ENCODE measurements around the gene ABTB2. TPM values are rescaled to one million over a fixed set of nuclear protein-coding genes. Genes with fewer than 3 reads are reported as not detected.
A peak's percentile ranks its signal among the peaks of the same experiment; 100 is the strongest.

The ABTB2 gene
- total RNA-seq, 6 donors from 2014 or later = 1.4 to 6.8 (median 4.7) TPM

DNA sequence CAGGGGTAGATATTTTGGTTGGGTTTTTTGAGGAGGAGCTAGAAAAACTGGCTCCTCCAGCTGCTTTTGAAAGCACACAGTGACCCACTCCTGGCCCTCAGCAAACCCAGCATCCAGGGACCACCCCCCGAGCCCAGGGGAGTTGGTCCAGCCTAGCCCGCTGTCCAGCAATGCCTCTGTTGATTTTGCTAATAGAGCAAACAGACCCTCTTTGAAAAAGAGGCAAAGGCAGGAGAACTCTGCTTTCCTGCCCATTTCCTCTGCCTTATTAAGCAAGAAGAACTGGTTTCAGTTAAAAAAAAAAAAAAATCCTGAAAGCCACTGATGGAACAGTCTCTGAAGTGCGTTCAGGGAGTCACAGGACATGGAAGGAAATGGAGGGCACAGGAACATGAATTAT lies 25.3 kb downstream of the ABTB2 start:
- ATAC-seq (ENCODE audit: low FRiP score in 2 of 2) = no peak
- H3K27ac ChIP-seq = no peak overlapping the region
- no peaks in the 10 kb centered on the region for H3K36me3 ChIP-seq
- H3K4me1 ChIP-seq = peaks cover 2 to 20% (median 14%) of the 10 kb centered on the region in 4 donors
- H3K9me3 ChIP-seq = no peaks in the 10 kb centered on the region
- no peak for DNase-seq
- 32 to 61% methylated on average over 3 of the region's 3 CpGs for WGBS, 2 donors
- H3K4me3 ChIP-seq = no peak overlapping the region
- no peaks in the 10 kb centered on the region for H3K27me3 ChIP-seq
- TF ChIP-seq POLR2AphosphoS5 (IDR thresholded peaks at IDR 0.05) = no peak

DNA sequence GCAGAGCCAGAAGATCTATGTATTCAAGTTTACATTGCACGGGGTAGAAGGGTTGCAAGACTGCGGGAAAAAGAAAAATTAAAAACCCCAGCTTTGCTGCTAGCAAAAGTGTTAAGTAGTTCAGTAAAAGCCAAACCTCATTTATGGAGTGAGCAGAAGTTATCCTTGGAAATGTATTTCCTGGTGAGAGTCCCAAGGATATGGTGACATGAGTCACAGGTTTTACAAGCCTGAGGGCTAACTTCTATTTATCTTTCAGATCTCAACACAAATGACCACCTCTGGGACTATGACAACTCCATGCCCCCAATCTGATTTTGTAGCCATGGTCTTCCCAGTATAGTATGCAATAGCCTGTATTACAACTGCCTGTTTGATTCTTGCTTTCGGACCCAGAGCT lies 26.1 kb downstream of the ABTB2 start:
- no peak for TF ChIP-seq POLR2A (IDR thresholded peaks at IDR 0.05)
- TF ChIP-seq, protein P1, sequence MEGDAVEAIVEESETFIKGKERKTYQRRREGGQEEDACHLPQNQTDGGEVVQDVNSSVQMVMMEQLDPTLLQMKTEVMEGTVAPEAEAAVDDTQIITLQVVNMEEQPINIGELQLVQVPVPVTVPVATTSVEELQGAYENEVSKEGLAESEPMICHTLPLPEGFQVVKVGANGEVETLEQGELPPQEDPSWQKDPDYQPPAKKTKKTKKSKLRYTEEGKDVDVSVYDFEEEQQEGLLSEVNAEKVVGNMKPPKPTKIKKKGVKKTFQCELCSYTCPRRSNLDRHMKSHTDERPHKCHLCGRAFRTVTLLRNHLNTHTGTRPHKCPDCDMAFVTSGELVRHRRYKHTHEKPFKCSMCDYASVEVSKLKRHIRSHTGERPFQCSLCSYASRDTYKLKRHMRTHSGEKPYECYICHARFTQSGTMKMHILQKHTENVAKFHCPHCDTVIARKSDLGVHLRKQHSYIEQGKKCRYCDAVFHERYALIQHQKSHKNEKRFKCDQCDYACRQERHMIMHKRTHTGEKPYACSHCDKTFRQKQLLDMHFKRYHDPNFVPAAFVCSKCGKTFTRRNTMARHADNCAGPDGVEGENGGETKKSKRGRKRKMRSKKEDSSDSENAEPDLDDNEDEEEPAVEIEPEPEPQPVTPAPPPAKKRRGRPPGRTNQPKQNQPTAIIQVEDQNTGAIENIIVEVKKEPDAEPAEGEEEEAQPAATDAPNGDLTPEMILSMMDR (IDR thresholded peaks at IDR 0.05) = no peak
- no peak for TF ChIP-seq POLR2AphosphoS5 (IDR thresholded peaks at IDR 0.05)
- TF ChIP-seq EP300 (IDR thresholded peaks at IDR 0.05) = no peak
- no peak overlapping the region for H3K27ac ChIP-seq
- WGBS, 2 donors = 89 to 90% methylated on average over 3 of the region's 3 CpGs
- ATAC-seq (ENCODE audit: low FRiP score in 2 of 2) (no peak), DNase-seq (no peak)
- no peak overlapping the region for H3K4me3 ChIP-seq
- no peaks in the 10 kb centered on the region for H3K36me3 ChIP-seq
- no peaks in the 10 kb centered on the region for H3K9me3 ChIP-seq
- H3K4me1 ChIP-seq = peaks cover 2 to 20% (median 14%) of the 10 kb centered on the region in 4 donors
- H3K27me3 ChIP-seq = no peaks in the 10 kb centered on the region

DNA sequence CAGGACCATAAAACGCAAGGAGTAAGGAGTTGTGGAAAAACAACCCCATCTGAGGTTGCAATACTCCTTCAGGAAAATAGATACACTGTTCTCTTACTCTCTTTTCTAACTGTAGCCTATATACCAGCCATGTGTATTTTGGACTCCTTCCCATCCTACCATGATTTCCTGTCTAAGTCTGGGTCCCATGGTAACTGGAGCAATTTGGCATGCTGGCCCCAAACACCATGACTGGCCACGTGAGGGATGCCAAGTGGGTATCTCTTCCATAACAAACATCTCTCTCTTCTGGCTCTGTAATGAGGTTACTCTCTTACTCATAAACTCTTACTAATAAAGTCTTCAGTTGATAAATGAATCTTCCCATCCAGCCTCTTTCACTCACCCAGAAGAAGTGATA lies 26.5 kb downstream of the ABTB2 start:
- TF ChIP-seq, protein P1 (IDR thresholded peaks at IDR 0.05) = no peak
- WGBS, 2 donors = 46 to 60% methylated on average over 2 of the region's 2 CpGs
- no peaks in the 10 kb centered on the region for H3K9me3 ChIP-seq
- H3K4me1 ChIP-seq = peaks cover 2 to 20% (median 14%) of the 10 kb centered on the region in 4 donors
- ATAC-seq (ENCODE audit: low FRiP score in 2 of 2) (no peak), DNase-seq (no peak)
- no peaks in the 10 kb centered on the region for H3K36me3 ChIP-seq
- H3K4me3 ChIP-seq = no peak overlapping the region
- H3K27ac ChIP-seq = no peak overlapping the region
- no peaks in the 10 kb centered on the region for H3K27me3 ChIP-seq

DNA sequence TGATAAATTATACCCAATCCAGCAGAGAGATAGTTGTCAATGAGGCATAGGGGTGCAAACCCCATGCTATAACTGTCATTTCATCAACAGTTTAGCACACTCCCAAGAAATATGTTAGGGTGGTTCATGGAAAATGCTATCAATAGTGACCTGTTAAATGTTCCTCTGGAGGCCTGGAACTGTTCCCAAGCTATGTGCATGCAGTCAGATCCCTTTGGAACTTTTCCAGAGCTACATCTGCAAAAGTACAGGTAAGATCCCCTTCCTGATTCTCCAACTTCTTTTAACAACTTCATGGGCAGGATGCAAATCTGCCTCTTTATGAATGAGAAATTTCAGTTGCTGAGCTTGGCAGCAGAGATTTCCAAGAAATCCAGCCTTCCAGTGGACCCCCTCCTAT lies 27.2 kb downstream of the ABTB2 start:
- Histone ChIP-seq H3K4me3 (no peak overlapping the region), H3K27me3 (no peaks in the 10 kb centered on the region), H3K36me3 (no peaks in the 10 kb centered on the region), H3K9me3 (no peaks in the 10 kb centered on the region), H3K4me1 (peaks cover 2 to 20% (median 14%) of the 10 kb centered on the region in 4 donors), H3K27ac (no peak overlapping the region)
- ATAC-seq (ENCODE audit: low FRiP score in 2 of 2) (no peak), DNase-seq (no peak)
- TF ChIP-seq EP300 (IDR thresholded peaks at IDR 0.05) = no peak

DNA sequence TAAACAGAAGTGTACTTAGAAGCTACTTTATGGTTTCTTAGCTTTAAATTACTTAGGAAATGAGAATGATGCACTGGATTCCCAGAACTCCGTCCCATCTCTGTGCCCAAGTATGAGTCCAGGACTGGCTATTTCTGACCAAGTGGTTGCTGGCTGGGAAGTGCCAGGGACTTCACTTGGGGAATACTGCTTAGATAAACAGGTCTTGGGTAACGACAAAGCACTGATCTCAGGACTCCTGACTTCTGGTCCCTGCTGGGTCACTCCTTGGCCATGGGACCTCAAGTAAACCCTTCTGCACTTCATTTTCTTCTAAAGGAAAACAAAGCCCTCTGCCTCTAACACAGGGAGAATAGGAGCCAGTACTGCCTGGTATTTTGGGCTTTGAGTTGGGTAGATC lies 27.9 kb downstream of the ABTB2 start:
- TF ChIP-seq, protein P1 (IDR thresholded peaks at IDR 0.05) = no peak
- TF ChIP-seq POLR2A (IDR thresholded peaks at IDR 0.05) = no peak
- TF ChIP-seq POLR2AphosphoS5 (IDR thresholded peaks at IDR 0.05) = no peak
- no peak for TF ChIP-seq EP300 (IDR thresholded peaks at IDR 0.05)
- DNase-seq = no peak
- no peak for ATAC-seq (ENCODE audit: low FRiP score in 2 of 2)
- Histone ChIP-seq H3K27ac (no peak overlapping the region), H3K4me1 (peaks cover 2 to 20% (median 14%) of the 10 kb centered on the region in 4 donors), H3K4me3 (no peak overlapping the region), H3K27me3 (no peaks in the 10 kb centered on the region), H3K9me3 (no peaks in the 10 kb centered on the region), H3K36me3 (no peaks in the 10 kb centered on the region)
- WGBS, 2 donors = 76 to 89% methylated on average over 2 of the region's 2 CpGs

DNA sequence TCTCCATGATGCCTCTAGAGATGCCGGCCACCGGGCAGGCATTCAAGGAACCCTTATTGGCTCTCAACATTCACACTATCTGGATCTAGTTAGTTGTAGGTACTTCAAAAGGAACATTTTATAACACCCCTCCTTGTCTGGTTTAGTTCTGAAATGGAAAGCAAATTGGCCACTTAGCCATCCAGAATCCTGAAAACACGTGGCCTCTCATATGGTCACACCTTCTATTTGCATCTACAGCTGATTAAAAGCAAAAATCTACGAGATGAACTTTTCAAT lies 29.2 kb downstream of the ABTB2 start:
- H3K4me1 ChIP-seq = peaks cover 2 to 20% (median 14%) of the 10 kb centered on the region in 4 donors
- no peak overlapping the region for H3K4me3 ChIP-seq
- no peaks in the 10 kb centered on the region for H3K27me3 ChIP-seq
- ATAC-seq (ENCODE audit: low FRiP score in 2 of 2) (peak in 1 of 2 donors; percentile 65), DNase-seq (peak in 1 of 2 donors; percentile 43)
- H3K36me3 ChIP-seq = no peaks in the 10 kb centered on the region
- no peak overlapping the region for H3K27ac ChIP-seq
- 52 to 65% methylated on average over 4 of the region's 4 CpGs for WGBS, 2 donors
- no peaks in the 10 kb centered on the region for H3K9me3 ChIP-seq
- no peak for TF ChIP-seq EP300 (IDR thresholded peaks at IDR 0.05)
- no peak for TF ChIP-seq POLR2A (IDR thresholded peaks at IDR 0.05)
- TF ChIP-seq, protein P1 (IDR thresholded peaks at IDR 0.05) = no peak
- no peak for TF ChIP-seq POLR2AphosphoS5 (IDR thresholded peaks at IDR 0.05)

All from upper lobe of left lung (tissue), 6 donors.